Neuronal stem cell (in vitro differentiated cells): ENCODE results near the gene POLN.

ENCODE experiments used
- DNase-seq: peaks from one replicate; pipeline ENCODE4 v3.0.0-alpha.2; 2013; ENCODE audit warnings: low spot score
- H2AFZ ChIP-seq: one replicate; pipeline ENCODE4 v1.6.1; 2013; ENCODE audit warnings: mild to moderate bottlenecking, low read length, inconsistent platforms
- H2AK5ac ChIP-seq: 2 replicates; pipeline ENCODE4 v1.6.1; 2013; ENCODE audit warnings: low read depth, mild to moderate bottlenecking, inconsistent platforms, low read length, moderate library complexity, mixed read lengths
- H2BK120ac ChIP-seq: 2 replicates; pipeline ENCODE4 v1.6.1; 2013; ENCODE audit warnings: low read depth, mild to moderate bottlenecking, inconsistent platforms, low read length, moderate library complexity, mixed read lengths
- H2BK12ac ChIP-seq: one replicate; pipeline ENCODE4 v1.6.1; 2013; ENCODE audit warnings: low read length, inconsistent platforms
- H2BK15ac ChIP-seq: 2 replicates; pipeline ENCODE4 v1.6.1; 2013; ENCODE audit warnings: mild to moderate bottlenecking, low read length, inconsistent platforms, mixed read lengths
- H2BK5ac ChIP-seq: one replicate; pipeline ENCODE4 v1.6.1; 2013; ENCODE audit warnings: inconsistent platforms, mild to moderate bottlenecking, low read length, moderate library complexity
- H3K14ac ChIP-seq: one replicate; pipeline ENCODE4 v1.6.1; 2013; ENCODE audit warnings: low read length, inconsistent platforms
- H3K18ac ChIP-seq: 2 replicates; pipeline ENCODE4 v1.6.1; 2013; ENCODE audit warnings: low read length, inconsistent platforms
- H3K23ac ChIP-seq: 2 replicates; pipeline ENCODE4 v1.6.1; 2013; ENCODE audit warnings: low read depth, mild to moderate bottlenecking, mixed read lengths, low read length, inconsistent platforms; ENCODE audit not compliant: poor library complexity
- H3K27ac ChIP-seq: replicated peaks from 3 replicates; pipeline ENCODE4 v1.5.1; 2013; ENCODE audit warnings: low read length, inconsistent platforms
- H3K27me3 ChIP-seq, 3 experiments: 2 replicates each; pipeline ENCODE4 v1.6.1; 2013; ENCODE audit warnings: low read length in 3 of 3, mild to moderate bottlenecking in 2 of 3, inconsistent platforms in 1 of 3, low read depth in 1 of 3, mixed read lengths in 1 of 3, moderate library complexity in 1 of 3; ENCODE audit not compliant: control insufficient read depth in 3 of 3, insufficient read depth in 3 of 3
- H3K36me3 ChIP-seq, 2 donors: replicated peaks in 1 of 2; 2 replicates each; pipeline ENCODE4 v1.6.1; 2013; ENCODE audit warnings: low read length in 2 of 2; ENCODE audit not compliant: control insufficient read depth in 2 of 2, insufficient read depth in 2 of 2
- H3K4ac ChIP-seq: 2 replicates; pipeline ENCODE4 v1.6.1; 2013; ENCODE audit warnings: inconsistent platforms, mild to moderate bottlenecking, low read length, moderate library complexity
- H3K4me1 ChIP-seq, 2 donors: 1 replicate in 1 of 2; 2 replicates in 1 of 2; pipeline ENCODE4 v1.6.1; 2013; ENCODE audit warnings: low read length in 2 of 2, low read depth in 1 of 2; ENCODE audit not compliant: control insufficient read depth in 2 of 2, insufficient read depth in 1 of 2
- H3K4me2 ChIP-seq: one replicate; pipeline ENCODE4 v1.6.1; 2013; ENCODE audit warnings: mild to moderate bottlenecking, low read length, inconsistent platforms; ENCODE audit not compliant: insufficient read depth, poor library complexity, severe bottlenecking
- H3K4me3 ChIP-seq, 2 donors: 2 replicates each; pipeline ENCODE4 v1.5.1; 2013; ENCODE audit warnings: low read length in 2 of 2, mild to moderate bottlenecking in 2 of 2, inconsistent platforms in 1 of 2, moderate library complexity in 1 of 2
- H3K79me1 ChIP-seq: one replicate; pipeline ENCODE4 v1.6.1; 2013; ENCODE audit warnings: low read depth, mild to moderate bottlenecking, inconsistent platforms, low read length, moderate library complexity
- H3K9ac ChIP-seq: one replicate; pipeline ENCODE4 v1.6.1; 2013; ENCODE audit warnings: mild to moderate bottlenecking, low read depth, low read length, inconsistent platforms; ENCODE audit not compliant: poor library complexity
- H3K9me3 ChIP-seq, 2 donors: replicated peaks in 1 of 2; 2 replicates each; pipeline versions ENCODE3 to v1.6.1; 2013; ENCODE audit warnings: low read length in 2 of 2, mild to moderate bottlenecking in 2 of 2, inconsistent platforms in 1 of 2, low read depth in 1 of 2, mixed read lengths in 1 of 2, moderate library complexity in 1 of 2; ENCODE audit not compliant: control insufficient read depth in 2 of 2, insufficient read depth in 1 of 2
- H4K8ac ChIP-seq: one replicate; pipeline ENCODE4 v1.6.1; 2013; ENCODE audit warnings: low read depth, mild to moderate bottlenecking, inconsistent platforms, low read length, moderate library complexity
- H4K91ac ChIP-seq: one replicate; pipeline ENCODE4 v1.6.1; 2013; ENCODE audit warnings: low read length, low read depth, mild to moderate bottlenecking, inconsistent platforms; ENCODE audit not compliant: poor library complexity
- WGBS, 2 donors: extraction: QIAGEN DNeasy Blood & Tissue Kit; methylation state at CpG; one replicate each; pipeline ENCODE4 v1.1.7; 2013; ENCODE audit warnings: missing lambda C conversion rate in 2 of 2, mixed read lengths in 1 of 2; ENCODE audit not compliant: insufficient read length in 2 of 2, insufficient replicate concordance in 1 of 2; ENCODE audit errors: extremely low coverage in 2 of 2; 5-methylcytosine and 5-hydroxymethylcytosine counted together

The POLN gene

GRCh38 chr4:2078584-2078983 lies 163.3 kb downstream of the POLN start:
- H3K23ac ChIP-seq = no peak overlapping the region
- H3K27ac ChIP-seq = no peak overlapping the region
- no peak for DNase-seq
- no peaks in the 10 kb centered on the region for H3K79me1 ChIP-seq
- no peak overlapping the region for H3K18ac ChIP-seq
- H2BK5ac ChIP-seq = no peak overlapping the region
- no CpG with 5 or more reads among the region's 9 CpGs for WGBS, 2 donors
- H3K4ac ChIP-seq = no peak overlapping the region
- no peak overlapping the region for H2BK120ac ChIP-seq
- H3K4me1 ChIP-seq = peaks cover 0 to 16% of the 10 kb centered on the region in 2 donors
- H3K9me3 ChIP-seq = no peaks in the 10 kb centered on the region
- no peak overlapping the region for H4K91ac ChIP-seq
- H2AFZ ChIP-seq = no peak overlapping the region
- no peaks in the 10 kb centered on the region for H3K27me3 ChIP-seq
- no peak overlapping the region for H2AK5ac ChIP-seq
- no peak overlapping the region for H3K4me2 ChIP-seq
- H3K36me3 ChIP-seq = no peaks in the 10 kb centered on the region
- H3K14ac ChIP-seq = no peak overlapping the region
- no peak overlapping the region for H3K4me3 ChIP-seq
- H3K9ac ChIP-seq = no peak overlapping the region
- H2BK15ac ChIP-seq = no peak overlapping the region
- no peak overlapping the region for H2BK12ac ChIP-seq
- no peak overlapping the region for H4K8ac ChIP-seq

GRCh38 chr4:2077537-2078460 lies 164.1 kb downstream of the POLN start:
- Histone ChIP-seq H3K27ac (no peak overlapping the region), H2BK120ac (no peak overlapping the region), H2BK15ac (no peak overlapping the region), H3K36me3 (no peaks in the 10 kb centered on the region), H3K14ac (no peak overlapping the region), H2BK12ac (no peak overlapping the region), H3K4me1 (peaks cover 0 to 22% of the 10 kb centered on the region in 2 donors), H4K8ac (no peak overlapping the region), H2AK5ac (no peak overlapping the region), H3K18ac (no peak overlapping the region), H3K9ac (peak overlapping the region; percentile 24), H3K4me3 (no peak overlapping the region), H3K4ac (no peak overlapping the region), H3K79me1 (no peaks in the 10 kb centered on the region), H2BK5ac (peak overlapping the region; percentile 2), H4K91ac (no peak overlapping the region), H3K4me2 (no peak overlapping the region), H3K9me3 (no peaks in the 10 kb centered on the region), H3K23ac (no peak overlapping the region), H3K27me3 (no peaks in the 10 kb centered on the region), H2AFZ (no peak overlapping the region)
- no peak for DNase-seq
- no CpG with 5 or more reads among the region's 17 CpGs for whole genome bisulfite sequencing, 2 donors

GRCh38 chr4:2076908-2077536 lies 164.9 kb downstream of the POLN start:
- H2BK12ac ChIP-seq = no peak overlapping the region
- no peak overlapping the region for H4K8ac ChIP-seq
- no peaks in the 10 kb centered on the region for H3K79me1 ChIP-seq
- no peak overlapping the region for H3K4me3 ChIP-seq
- H2AK5ac ChIP-seq = no peak overlapping the region
- no peak overlapping the region for H3K14ac ChIP-seq
- no peak overlapping the region for H2BK15ac ChIP-seq
- no CpG with 5 or more reads among the region's 9 CpGs for WGBS, 2 donors
- peak overlapping the region; percentile 55 for H2BK5ac ChIP-seq
- H3K4me1 ChIP-seq = peaks cover 3 to 30% of the 10 kb centered on the region in 2 donors
- H3K18ac ChIP-seq = no peak overlapping the region
- no peak overlapping the region for H3K9ac ChIP-seq
- no peak overlapping the region for H2BK120ac ChIP-seq
- H2AFZ ChIP-seq = no peak overlapping the region
- H3K27me3 ChIP-seq = no peaks in the 10 kb centered on the region
- no peak overlapping the region for H3K4ac ChIP-seq
- H3K27ac ChIP-seq = no peak overlapping the region
- no peak for DNase-seq
- H3K4me2 ChIP-seq = no peak overlapping the region
- H3K23ac ChIP-seq = no peak overlapping the region
- no peaks in the 10 kb centered on the region for H3K9me3 ChIP-seq
- no peak overlapping the region for H4K91ac ChIP-seq
- no peaks in the 10 kb centered on the region for H3K36me3 ChIP-seq
